ENCODE results near the gene AKT3.

AKT3 gene

DNA sequence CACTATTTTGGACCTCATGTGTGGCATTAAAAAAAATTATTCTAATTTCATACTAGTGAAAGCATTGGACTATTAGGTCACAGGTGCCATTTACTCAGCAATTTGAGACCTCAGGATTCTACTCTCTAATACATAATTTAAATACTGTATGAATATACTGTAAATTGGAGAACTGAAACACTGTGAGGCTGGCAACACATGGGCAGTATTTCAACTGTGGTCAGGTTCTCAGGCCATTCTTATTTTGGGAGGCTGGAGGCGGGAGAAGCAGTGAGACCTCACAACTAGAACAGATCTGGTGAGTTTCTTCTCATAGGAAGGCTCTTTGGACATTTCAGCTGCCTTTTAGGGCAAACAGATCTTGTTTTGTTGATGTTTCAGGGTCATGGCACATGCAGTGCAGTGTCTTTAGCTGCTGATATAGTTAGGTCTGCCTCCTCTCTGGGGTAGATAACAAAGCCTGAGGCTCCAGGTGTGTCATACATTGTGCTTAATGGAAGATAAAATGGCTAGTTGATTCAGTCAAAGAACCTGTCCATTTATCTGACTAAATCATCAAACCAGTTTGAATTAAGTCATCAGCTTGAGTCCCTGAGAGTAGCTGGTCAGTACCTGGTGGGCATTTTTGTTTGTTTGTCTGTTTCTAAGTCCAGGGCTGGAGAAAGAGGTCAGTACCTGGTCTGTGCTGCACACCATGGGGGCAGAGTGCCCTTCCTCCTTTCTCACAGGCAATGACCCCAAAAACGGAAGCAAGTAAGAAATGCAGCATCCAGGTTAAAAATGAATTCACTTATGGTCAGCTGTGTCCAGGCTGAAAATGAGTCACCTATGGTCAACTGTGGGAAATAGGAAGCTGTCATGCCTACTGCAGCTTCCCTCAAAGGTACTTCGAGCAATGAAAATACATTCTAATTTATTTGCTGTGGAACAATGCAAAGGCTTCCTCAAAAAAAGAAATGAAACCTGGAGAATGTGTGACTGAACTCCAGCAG is 378.0 kb downstream of the AKT3 start:
- no peak for DNase-seq (ENCODE audit: low read depth in 3 of 3, low spot score in 1 of 3)

DNA sequence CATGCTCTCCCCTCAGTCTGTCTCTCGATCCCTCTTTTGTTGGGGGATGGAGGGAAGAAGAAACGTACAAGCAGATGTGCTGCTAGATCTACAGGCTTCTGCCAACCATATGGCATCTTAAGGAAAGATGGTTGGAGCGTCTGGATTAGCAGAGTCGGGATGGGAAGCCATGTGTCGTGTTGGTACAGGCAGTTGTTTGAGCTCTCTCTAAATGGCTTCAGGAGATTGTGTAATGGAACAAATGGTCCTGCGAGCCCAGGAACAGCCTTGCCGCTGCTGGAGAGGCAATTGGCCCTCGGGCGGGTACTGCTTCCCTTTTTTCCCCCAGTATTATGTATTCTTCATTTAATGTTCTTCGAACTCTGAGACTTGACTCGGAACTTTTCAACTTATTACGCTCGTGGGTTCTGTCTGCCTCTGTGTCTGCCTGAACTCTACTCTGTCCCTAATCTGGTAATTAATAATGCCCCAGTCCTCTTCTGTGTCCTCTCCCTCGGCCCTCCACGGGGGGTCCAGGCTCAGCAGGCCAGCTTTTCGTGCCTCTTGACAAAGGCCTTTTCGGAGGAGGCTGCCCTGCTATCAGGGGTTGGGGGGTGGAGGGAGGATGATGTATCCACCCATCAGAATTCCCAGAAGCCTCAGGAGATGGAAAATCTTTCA is 378.9 kb downstream of the AKT3 start:
- DNase-seq (ENCODE audit: low read depth in 3 of 3, low spot score in 1 of 3) = no peak

DNA sequence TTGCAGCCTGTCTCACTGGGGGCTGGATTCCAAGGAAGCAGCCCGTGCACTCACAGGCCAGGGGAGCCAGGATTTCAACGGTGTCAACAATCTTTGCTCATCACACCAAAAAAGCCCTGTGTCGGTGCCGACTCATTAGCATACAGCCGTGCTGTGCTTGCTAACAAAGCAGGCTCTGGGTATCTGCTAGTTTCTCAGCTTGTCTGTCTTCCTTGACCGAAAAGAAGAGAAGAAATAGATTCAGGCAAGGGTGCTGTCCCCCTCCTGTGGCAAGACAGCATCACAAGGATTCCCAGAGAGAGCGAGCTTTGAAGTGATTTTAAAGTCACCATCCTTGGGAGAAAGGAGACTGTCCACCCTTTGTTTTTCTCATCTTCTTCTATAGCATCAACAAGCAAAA is 379.5 kb downstream of the AKT3 start:
- no peak for DNase-seq (ENCODE audit: low read depth in 3 of 3, low spot score in 1 of 3)

DNA sequence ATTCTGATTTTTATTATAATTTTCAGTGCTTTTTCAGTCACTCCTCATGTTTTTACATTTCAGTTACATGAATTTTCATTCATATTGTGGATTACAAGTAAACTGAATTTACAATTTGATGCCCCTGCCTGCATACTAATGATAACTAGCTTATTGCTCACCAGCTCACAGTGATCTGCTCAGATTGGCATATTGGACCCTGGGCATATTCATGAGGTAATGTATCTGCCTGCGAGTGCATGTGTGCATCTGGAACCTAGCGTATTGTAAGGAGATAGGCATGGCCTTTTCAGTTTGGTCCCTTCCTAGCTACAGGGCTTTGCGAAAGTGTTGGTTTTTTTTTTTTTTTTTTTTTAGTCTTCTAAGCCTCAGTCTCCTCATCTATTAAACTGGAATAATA is 380.5 kb downstream of the AKT3 start:
- no peak for DNase-seq (ENCODE audit: low read depth in 3 of 3, low spot score in 1 of 3)

DNA sequence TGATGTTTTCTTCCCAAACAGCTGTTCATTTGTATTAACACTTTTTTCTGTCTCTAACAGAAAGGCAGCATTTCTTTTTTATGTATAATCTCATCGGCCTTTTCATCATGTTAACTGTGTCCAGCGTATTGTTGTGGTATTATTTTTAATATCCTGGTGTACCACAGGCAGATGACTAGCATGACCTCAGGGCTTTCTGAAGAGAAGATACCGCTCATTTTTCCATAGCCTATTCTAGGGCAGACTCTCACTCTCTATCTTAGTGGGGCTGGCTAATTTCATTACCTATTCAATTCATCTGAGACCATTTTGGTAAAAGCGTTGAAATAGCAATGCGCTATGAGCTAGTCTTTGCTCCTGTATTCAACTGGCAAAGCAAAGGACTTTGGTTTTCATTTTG is 384.3 kb downstream of the AKT3 start:
- no peak for DNase-seq (ENCODE audit: low read depth in 3 of 3, low spot score in 1 of 3)

DNA sequence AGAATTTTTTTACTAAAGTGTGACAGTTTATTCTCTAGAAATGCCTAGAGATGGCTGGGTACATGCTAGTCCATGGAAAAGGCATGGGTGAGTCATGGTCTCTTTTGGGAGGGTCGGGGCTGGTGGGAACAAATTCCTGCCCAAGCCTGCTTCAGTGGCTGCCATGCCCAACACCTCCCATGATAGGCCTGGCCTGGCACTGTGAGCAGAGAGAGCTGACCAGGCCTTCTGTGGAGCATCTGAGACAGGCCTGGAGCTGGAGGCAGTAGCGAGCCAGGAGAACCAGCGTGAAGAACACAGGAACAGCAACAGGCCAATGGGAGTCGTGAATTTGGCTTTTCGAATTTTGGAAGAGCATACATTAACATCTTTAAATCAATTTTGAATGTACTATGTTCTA is 385.0 kb downstream of the AKT3 start:
- DNase-seq (ENCODE audit: low read depth in 3 of 3, low spot score in 1 of 3) = no peak

DNA sequence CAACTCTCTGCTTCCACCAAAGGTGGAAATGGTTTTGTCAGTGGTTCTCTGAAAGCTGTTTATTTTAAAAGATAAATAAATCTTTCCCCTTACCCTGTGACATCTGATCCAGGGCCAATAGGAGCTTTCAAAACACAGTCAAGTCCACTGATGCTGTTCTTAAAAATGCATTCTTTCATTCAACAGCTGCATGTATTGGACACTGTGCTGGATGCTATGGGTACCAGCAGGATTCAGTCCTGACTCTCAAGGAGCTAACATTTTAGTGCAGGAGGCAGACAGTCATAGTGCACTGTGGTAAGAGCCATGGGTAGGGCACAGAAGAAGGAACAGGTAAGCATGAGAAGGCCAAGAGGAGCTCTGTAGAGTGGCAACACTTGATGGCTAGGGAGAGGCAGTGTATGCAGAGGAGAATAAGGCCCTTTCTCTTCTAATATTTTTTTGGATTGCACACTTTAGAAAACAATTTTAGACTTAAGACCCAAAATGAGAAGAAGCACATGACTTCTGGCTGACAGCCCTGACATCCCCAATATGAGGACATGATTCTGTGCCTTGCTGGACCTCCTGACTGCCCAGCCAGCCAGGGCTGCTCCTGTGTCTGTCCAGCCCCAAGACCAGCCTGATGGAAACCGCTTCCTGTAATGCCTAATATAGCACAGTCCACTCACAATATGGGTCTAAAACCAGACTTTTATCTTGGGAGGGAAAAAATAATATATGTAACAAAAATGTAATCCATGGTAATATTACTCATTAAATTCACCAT is 386.9 kb downstream of the AKT3 start:
- DNase-seq (ENCODE audit: low read depth in 3 of 3, low spot score in 1 of 3) = no peak

DNA sequence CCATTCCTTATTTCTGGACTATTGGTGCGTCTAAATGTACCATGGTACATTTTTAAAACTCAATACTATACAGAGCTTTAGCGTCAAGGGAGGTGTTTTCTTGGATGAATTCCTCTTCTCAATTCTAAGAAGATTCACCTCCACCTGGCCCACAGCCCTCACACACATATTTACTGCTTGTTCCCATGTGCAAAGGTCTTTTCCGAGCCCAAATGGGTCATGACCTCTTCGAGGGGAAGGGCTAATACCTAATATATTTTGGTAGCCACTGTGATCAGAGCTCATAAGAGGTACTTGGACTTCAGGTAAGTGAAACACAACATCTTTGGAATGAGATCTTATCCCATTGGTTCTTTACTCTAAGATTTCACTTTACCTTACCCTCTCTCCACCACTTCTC is 388.3 kb downstream of the AKT3 start:
- no peak for DNase-seq (ENCODE audit: low read depth in 3 of 3, low spot score in 1 of 3)

DNA sequence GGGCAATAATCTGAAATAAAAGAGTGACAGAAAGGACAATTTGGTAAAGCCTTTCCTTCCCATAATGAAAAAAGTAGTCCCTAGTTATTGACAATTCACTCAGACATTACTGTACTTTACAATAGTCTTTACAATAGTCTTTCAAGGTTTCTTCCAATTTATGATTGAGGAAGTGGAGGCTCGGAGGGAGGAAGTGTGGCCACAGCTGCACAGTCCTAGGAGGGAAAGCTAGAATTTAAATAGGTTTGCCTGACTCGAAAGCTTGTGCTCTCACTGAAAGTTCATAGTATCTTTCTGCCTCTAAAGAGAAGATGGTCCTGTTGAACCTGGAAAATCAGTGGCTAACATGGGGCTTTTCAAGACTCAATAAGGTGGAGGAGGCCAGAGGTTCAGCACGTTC is 391.0 kb downstream of the AKT3 start:
- DNase-seq (ENCODE audit: low read depth in 3 of 3, low spot score in 1 of 3) = no peak

DNA sequence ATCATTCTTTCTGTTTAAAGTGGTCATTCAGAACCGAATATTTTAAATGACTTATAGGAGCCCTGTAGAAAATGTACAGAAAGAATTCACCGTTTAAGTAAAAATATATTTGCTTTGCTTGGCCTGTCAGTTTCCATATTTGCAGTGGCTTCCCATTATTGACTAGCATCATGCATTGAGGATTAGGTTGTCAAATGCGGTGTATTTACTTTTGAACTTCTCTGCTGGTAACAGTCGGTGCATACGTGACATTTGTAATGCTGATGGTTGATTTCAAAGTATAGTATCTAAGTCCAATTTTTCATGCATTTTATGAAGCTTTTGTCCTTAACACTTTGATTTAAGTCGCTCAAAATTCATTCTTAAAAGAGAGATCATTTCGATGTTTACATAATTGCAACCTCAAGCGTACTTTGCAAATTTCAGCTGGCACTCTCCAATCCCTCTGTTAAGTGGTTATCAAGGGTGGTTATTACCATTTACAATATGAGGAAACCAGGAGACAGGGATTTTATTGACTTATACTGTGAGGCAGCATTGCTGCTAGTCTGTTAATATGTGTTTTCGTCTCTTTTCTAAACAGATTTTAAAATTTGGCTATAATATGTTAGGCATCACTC is 392.6 kb downstream of the AKT3 start:
- no peak for DNase-seq (ENCODE audit: low read depth in 3 of 3, low spot score in 1 of 3)

DNA sequence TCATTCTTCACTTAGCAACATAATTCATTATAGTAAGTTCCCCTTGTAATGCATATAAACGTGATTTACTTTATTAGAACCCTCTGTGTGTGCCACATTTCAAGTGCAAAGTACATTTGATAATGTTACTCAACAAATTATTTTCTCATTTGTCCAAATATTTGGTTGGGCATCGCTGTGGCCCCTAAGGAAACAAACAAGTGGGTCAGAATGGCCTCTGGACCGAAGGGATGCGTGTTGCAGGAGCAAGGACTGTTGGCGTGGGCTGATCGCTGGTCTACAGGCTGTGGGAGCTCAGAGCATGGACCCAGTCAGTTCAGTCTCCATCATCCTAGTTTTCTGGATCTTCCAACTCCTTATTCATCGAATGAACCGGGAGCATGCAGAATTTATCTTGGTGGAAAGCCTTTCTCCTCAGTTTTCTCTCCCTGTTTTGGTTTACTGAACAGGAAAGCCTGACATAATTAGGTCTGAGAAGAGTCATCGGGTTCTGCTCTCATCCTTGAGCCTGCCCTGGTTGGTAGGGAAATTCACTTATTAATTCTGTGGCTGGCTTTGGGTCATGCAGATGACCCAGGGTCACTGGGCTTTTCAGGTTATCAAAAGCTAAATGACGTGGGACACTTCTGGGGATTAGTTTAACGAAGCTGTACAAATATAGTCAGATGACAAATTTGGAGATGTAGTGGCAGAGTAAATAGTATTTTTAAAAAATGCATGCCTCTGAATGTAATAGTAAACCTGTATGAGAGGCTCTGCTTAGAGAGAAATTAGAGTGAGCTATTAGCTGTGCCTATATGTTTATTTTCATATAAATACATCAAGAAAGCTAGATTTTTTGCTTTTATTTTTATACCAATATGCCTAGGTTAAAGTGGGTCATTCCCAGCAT is 394.0 kb downstream of the AKT3 start:
- no peak for DNase-seq (ENCODE audit: low read depth in 3 of 3, low spot score in 1 of 3)

DNA sequence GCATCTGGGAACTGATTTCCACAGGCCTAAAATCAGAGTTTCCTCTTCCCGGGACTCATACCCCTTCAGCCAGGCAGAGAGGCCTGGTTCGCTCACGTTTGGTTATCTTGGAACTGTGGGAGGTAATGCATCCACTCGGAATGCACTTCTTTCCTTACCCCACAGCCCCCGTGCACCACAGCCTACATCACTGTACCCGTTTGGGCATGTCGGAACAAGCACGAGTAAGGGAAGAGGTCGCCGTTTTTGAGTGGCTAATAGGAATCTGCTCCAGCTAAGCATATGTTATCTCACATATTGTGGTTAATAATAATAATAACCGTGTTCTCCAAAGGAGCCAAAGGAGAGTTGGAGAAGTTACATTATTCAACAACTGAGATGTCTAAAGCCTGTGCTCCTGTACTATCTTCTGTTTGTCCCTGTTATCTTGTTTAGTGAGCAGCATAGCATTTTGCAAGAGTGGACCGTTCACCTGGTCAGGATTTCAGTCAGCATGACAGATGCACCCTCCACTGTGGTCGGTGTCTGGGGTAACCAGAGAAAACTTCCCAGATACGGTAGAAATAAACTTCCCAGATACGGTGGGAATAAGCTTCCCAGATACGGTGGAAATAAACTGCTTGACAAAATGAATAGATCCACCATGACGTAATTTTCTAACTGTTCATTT is 395.6 kb downstream of the AKT3 start:
- no peak for DNase-seq (ENCODE audit: low read depth in 3 of 3, low spot score in 1 of 3)

DNA sequence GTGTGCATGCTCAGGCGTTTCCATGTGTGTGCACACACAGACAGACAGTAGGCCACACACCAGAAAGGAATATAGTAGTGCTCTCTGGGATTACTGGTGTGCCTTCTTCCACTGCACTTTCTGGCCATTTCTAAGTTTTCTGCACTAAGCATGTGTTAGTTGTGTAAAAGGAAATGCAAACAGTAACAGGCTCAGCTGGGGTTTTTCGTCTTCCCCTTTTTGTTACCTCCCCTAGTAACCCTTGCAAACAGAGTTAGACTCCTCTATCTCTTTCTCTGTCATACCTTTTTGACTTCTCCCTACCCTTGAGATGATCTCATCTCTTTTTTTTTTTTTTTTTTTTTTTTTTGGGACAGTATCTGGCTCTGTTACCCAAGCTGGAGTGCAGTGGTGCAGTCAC is 398.0 kb downstream of the AKT3 start:
- DNase-seq (ENCODE audit: low read depth in 3 of 3, low spot score in 1 of 3) = no peak

DNA sequence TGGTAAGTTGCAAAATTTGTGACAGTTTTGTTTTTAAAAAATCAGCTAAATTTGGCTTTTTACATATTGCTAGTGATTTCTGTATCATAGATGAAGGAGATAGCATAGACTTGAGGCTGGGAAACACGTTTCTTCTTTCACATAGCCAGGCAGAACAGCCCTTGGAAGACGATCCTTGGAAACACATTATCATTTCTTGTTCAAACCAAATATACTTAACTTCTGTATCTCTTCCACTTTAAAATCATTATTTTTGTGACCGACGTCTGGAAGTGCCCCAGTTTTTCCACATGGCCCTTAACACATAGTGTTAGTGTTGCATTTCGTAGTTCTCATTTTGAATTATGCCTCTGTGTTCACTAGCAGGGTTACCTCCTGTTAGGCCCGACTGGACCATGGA is 400.7 kb downstream of the AKT3 start:
- DNase-seq (ENCODE audit: low read depth in 3 of 3, low spot score in 1 of 3) = no peak

DNA sequence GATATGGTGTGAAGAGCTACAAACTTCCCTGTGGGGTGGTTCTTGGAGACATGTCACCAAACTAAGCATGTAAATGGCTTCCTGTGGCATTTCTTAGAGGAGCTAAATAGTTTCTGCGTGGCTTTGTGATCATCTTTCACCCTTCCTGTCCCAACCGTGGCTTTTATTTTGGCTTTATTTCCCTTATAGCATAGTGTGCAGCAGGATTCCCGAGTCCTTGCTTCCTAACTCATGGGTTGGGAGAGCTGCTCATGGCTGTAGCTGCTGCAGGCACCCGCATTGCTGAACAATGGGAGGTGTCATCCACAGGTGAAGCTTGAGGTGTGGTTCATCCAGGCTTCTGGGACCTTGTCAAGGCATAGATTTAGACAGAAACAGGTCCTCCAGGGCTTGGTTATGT is 402.2 kb downstream of the AKT3 start:
- DNase-seq (ENCODE audit: low read depth in 3 of 3, low spot score in 1 of 3) = no peak

DNA sequence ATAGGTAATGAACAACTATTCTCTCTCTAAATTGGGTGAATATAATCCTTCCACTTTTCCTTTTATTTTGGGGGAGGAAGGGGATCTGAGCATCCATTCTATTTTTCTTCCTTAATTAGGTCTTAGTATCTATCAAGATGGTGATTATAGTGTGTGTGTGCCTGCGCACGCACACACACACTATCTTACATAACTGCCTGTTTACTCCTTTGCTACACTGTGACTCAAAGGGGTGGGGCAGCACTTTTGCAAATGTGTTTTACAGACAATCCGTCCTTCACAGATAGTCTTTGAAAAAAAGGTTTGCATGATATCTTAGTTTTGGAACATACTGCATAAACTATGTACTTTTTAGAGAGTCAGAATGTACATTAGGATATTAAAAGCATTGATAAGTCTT is 402.7 kb downstream of the AKT3 start:
- DNase-seq (ENCODE audit: low read depth in 3 of 3, low spot score in 1 of 3) = no peak

DNA sequence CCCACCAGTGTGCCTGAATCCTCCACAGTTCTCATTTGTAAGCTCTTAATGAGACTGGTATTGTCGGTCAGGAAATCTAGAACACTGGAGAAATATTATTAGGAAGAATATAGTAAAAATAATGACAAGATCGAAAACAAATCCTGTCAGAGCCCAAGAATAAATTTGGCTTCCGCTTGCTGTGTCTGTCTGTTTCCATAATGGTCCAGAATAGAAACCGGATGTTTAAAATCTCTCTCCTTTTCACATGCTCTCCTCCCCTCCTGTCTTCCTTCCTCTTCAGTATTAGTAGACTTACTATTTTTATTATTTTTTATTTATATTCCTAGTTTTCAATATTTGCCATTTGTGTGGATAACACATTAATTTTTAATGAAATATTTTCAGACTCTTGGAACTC is 406.5 kb downstream of the AKT3 start:
- DNase-seq (ENCODE audit: low read depth in 3 of 3, low spot score in 1 of 3) = no peak

DNA sequence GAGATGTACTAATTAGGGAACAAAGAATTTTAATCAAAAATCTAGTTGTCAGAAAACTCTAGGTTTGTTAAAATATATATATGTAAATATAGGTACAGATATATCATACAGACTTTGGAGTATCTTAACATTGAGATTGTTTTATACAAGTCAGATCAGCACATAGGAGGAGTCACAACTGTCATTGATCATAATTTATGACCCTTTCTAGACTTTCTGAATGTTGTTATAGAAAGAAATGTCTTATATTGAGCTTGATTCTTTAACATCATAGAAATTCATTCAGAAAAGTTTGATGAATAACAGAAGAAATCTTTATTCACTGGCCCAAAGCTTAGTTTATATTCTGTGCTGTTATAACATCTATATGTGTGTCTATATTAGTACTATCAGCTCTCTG is 408.4 kb downstream of the AKT3 start:
- DNase-seq (ENCODE audit: low read depth in 3 of 3, low spot score in 1 of 3) = no peak

DNA sequence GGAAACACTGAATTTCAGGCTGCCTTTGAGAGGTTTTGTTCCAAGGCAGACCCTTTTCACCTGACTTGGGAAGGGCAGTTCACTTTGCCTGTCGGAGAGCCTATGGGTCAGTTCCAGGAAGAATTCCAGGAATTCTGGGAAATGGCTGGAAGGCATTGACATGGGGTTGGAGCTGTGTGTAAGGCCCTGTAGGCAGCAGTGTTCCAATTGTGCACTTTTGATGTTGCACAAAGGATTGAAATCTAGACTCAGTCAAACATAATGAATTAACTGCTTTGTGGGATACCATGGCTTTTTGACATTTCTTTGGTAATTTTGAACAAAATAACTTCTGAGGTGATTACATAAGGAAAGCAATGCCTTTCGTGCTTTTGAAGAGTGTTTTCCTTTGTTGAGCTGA is 409.6 kb downstream of the AKT3 start:
- no peak for DNase-seq (ENCODE audit: low read depth in 3 of 3, low spot score in 1 of 3)

DNA sequence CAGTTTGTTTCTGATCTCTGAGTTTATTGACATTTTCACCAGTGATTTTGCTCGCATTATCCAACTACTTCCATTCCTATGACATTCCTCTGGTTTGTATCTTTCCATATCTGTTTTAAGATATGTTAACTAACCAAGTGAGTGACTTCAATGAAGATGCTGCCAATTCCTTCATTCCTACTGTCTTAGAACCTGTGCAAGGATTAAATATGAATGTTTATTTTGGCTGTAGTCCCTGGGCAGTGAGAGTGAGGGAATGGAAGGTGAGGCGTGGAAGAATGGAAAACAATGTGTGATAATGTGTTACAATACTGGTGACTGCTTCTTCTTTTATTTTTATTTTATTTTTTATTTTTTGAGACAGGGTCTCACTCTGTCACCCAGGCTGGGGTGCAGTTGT is 411.2 kb downstream of the AKT3 start:
- no peak for DNase-seq (ENCODE audit: low read depth in 3 of 3, low spot score in 1 of 3)

Data from stimulated activated CD4-positive, alpha-beta T cell treated with anti-CD3 and anti-CD28 coated beads, TNF-alpha, amount 100 ng/mL, for 1 hour (primary cell).